Endothelial cell of hepatic sinusoid (primary cell): ENCODE results near the gene FGD4.
"Not testable (repeated sequence)": the region's sequence is repeated elsewhere in the genome, so short reads cannot be mapped to it uniquely, and the experiment has no call there.

Experiments
- in situ Hi-C: cut with HindIII; loops from 2 replicates; pipeline ENCODE4 v1.10.0; 2017; ENCODE audit warnings: low sequenced_read_pairs

FGD4 gene

DNA sequence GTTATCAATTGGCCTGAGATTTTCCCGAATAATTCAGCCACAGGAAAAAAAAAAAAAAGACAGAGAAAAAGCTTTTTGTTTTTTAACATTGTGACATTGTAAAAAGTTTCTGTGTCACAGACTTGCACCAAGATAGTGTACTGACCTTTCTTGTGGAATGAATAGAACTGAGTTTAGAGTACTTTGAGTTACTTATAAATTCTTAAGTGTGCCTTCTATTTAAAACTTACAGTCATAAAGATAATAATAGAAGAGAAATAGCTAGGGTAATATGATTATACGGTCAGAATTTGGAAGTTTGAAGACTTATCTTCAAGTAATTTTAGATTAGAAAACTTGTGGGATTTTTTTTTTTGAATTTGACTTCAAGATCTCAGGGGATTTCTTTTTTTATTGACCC, 88.8 kb downstream of the FGD4 start:
- in situ Hi-C loops: no loop called here

- in situ Hi-C loops: no loop called here
Observed at GRCh38 chr12:32489070-32489469, 89.7 kb downstream of the FGD4 start.

DNA sequence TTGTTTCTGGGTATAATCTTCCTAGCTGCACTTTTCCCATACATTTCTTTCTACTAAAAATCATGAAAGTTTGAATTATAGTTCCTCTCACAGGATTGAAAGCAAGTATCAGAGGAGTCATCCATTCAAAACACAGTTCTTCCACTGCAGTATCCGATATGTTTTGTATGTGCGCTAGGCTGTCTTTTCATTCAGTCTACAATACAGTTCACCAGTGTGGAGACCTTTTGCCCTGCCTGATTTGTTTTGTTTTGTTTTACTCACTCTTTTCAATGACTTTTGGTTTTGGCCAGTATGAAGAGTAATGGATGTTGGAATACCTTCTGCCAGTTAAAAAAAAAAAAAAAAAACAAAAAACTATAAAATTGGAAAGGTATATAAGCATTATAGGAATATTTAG, 91.4 kb downstream of the FGD4 start:
- in situ Hi-C loops: no loop called here

- in situ Hi-C loops: no loop called here
Observed at GRCh38 chr12:32493282-32493681, 93.9 kb downstream of the FGD4 start.

GRCh38 chr12:32494656-32495055, 95.3 kb downstream of the FGD4 start:
- in situ Hi-C loops: no loop called here

GRCh38 chr12:32496946-32497345, 97.6 kb downstream of the FGD4 start:
- in situ Hi-C loops: no loop called here

DNA sequence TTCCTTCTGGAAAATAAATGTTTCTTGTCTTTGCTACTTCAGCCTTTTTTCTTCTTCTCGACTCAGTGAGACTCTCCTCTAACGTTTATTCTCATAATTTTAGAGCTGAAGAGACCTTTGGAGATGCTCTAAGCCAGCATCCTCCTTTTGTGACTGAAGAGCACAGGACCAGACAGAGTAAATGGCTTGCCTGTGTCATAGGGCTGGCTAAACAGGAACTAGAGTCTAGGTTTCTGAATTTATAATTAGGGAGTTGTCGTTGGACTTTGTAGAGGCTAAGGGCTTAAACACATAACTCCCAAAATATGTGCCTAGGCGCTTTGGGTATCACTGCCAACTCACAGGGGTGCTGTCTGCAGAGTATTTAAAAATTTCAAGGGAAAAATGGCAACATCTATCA, 98.5 kb downstream of the FGD4 start:
- in situ Hi-C loops: no loop called here

DNA sequence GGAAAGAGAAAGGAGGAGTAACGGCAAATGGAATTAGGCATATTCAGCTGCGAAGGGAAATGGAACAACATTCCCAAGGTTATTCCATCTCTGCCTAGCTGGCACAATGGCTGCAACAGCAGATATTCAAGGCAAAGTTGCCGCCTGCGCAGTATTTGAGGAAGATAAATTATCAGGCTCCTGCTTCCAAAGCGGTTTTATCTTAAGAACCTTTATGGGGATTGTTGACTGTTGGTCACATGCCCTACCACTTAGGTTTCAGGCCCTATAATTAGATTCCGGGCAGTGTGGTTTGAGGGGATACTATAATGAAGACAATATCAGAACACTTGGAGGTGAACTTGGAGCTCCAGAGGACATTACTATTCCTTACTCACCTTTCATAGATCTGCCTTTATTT, 99.7 kb downstream of the FGD4 start:
- in situ Hi-C loops: no loop called here

DNA sequence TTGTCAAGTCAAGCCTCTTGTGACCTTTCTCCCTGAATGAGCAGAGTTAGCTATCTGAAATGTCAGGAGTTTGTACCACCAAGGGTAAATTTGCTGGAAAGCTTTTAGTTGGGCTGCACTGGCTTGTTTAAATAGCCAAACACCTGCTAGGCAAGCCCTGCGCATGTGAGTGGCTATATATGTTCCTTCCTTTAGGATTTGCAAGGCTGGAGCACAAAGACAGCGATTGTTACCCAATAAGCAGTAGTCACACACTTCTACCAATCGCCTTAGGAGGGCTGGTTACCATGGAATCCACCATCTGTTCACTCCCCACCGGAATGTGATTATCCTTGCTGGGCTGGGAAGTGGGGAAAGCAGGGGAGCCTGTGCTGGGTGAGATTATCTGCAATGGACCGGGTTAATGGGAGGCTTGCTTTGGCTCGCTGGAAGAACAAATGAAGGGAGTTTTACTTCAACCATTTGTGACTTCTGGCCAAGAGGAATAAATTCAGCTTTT, 102.5 kb downstream of the FGD4 start:
- in situ Hi-C loops: loop anchor here (5.0 kb wide), 1 partner anchor 65 kb away; no protein-coding TSS in a partner anchor

GRCh38 chr12:32502693-32503502, 103.5 kb downstream of the FGD4 start:
- in situ Hi-C loops: loop anchor here (5.0 kb wide), 1 partner anchor 66 kb away; no protein-coding TSS in a partner anchor

- in situ Hi-C loops: loop anchor here (5.0 kb wide), 1 partner anchor 66 kb away; no protein-coding TSS in a partner anchor
Observed at GRCh38 chr12:32503730-32504129, 104.4 kb downstream of the FGD4 start.

- in situ Hi-C loops: loop anchor here (5.0 kb wide), 1 partner anchor 67 kb away; no protein-coding TSS in a partner anchor
Observed at GRCh38 chr12:32504591-32504990, 105.2 kb downstream of the FGD4 start.

GRCh38 chr12:32505067-32505945, 105.9 kb downstream of the FGD4 start:
- in situ Hi-C loops: no loop called here

GRCh38 chr12:32507096-32507941, 108.0 kb downstream of the FGD4 start:
- in situ Hi-C loops: not testable (repeated sequence)

- in situ Hi-C loops: no loop called here
Observed at GRCh38 chr12:32507942-32508320, 108.6 kb downstream of the FGD4 start.

DNA sequence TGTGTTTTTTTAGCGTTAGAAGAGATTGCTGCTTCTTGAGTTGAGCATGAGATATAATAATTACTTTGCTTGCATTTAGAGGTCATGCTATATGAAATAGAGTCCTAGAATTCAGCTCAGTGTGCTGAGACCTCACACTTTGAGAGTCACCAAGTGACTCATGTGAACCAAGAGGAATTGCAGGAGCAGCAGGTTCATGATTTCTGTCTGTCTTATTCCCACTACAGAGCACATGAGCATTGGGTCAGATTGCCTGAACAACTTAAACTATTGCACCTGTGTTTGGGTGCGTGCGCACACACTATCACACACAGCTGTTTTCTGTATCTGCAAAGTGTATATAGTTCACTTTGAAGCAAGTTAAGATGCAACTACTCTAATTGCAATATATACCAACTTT, 109.3 kb downstream of the FGD4 start:
- in situ Hi-C loops: no loop called here

DNA sequence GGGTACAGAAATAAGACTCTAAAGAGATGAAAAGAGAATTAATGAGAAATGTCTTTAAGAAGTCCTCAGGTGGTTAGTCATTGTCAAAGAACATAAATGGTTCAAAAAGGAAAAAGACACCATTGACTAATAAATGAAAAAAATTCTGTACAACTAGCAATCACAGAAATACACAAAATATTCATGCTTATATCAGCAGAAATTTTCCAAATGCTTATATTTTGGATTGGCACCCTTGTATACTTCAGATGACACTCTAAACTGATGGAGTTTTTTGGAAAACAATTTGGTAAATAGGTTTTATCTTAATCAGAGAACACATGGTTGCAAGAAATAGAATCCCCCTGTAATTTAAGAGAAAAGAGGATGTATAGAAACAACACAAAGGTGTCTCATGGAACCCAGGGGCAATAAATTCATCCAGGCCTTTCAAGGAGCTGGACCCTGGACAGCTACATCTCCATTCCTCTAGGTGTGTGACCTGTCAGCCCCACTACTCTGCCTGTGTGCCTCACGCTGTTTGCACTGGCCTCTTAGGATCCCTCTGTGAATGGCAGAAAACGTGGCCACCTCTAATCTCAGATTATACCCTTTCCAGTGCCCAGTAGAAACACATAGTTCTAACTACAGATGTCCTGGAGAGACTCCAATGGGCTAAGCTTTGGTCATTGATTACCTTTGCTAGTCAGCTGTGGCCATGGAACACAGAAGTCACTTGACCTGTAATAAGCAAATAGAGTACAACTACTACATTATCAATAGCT, 110.2 kb downstream of the FGD4 start:
- in situ Hi-C loops: loop anchor here (10.0 kb wide), 1 partner anchor 125 kb away; no protein-coding TSS in a partner anchor

DNA sequence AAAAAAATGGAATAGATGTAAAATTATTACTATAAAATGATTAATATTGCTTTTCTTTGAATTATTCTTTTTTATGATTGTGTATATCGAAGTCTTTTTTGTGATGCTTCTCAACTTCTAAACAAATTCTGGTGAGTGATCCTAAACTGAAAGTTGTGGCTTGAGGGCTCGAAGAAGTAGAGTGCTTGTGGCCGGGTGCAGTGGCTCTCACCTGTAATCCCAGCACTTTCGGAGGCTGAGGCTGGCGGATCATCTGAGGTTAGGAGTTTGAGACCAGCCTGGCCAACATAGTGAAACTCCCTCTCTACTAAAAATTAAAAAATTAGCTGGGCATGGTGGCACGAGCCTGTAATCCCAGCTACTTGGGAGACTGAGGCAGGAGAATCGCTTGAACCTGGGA, 112.6 kb downstream of the FGD4 start:
- in situ Hi-C loops: loop anchor here (10.0 kb wide), 1 partner anchor 123 kb away; no protein-coding TSS in a partner anchor

GRCh38 chr12:32512379-32512778, 113.0 kb downstream of the FGD4 start:
- in situ Hi-C loops: loop anchor here (10.0 kb wide), 1 partner anchor 122 kb away; no protein-coding TSS in a partner anchor

GRCh38 chr12:32512910-32513309, 113.6 kb downstream of the FGD4 start:
- in situ Hi-C loops: loop anchor here (10.0 kb wide), 1 partner anchor 122 kb away; no protein-coding TSS in a partner anchor
